Breast epithelium (tissue), 4 donors: Measurements from ENCODE around the gene KCNIP1. TPM values are rescaled to one million over a fixed set of nuclear protein-coding genes. Genes with fewer than 3 reads are reported as not detected.

Source experiments
- DNase-seq, 2 donors: peaks; one replicate each; pipeline ENCODE4 v3.0.0-alpha.2; 2019; ENCODE audit warnings: low spot score in 2 of 2
- H3K27ac ChIP-seq, 2 donors: fragments of 200-600 bp; sonication (generic) in 1 of 2; one replicate each; pipeline ENCODE4 v1.5.1; 2016 to 2019; ENCODE audit warnings: mild to moderate bottlenecking in 1 of 2
- H3K27me3 ChIP-seq, 2 donors: fragments of 200-600 bp; sonication (generic) in 1 of 2; one replicate each; pipeline versions ENCODE4 v1.5.1 to v1.6.0; 2017 to 2019; ENCODE audit warnings: control low read depth in 1 of 2, mild to moderate bottlenecking in 1 of 2
- H3K36me3 ChIP-seq: fragments of 200-600 bp; one replicate; pipeline ENCODE4 v1.5.1; 2019
- H3K4me1 ChIP-seq, 2 donors: fragments of 200-600 bp; sonication (generic); one replicate each; pipeline ENCODE4 v1.5.1; 2016 to 2019; ENCODE audit warnings: control low read depth in 1 of 2
- H3K4me3 ChIP-seq, 3 donors: fragments of 200-600 bp; sonication (generic); 1 replicate in 2 of 3; 2 replicates in 1 of 3; pipeline ENCODE4 v1.5.1; 2016 to 2019; ENCODE audit warnings: mild to moderate bottlenecking in 3 of 3, moderate library complexity in 2 of 3
- H3K9me3 ChIP-seq, 2 donors: fragments of 200-600 bp; sonication (generic) in 1 of 2; one replicate each; pipeline ENCODE4 v1.5.1; 2016 to 2019; ENCODE audit warnings: control low read depth in 1 of 2
- CTCF ChIP-seq, 3 donors: fragments of 450-650 bp; IDR thresholded peaks; one replicate each; pipeline ENCODE4 v1.5.1; 2016 to 2017; ENCODE audit warnings: antibody characterized with exemption in 3 of 3, mild to moderate bottlenecking in 3 of 3, moderate library complexity in 3 of 3
- POLR2A ChIP-seq: fragments of 450-650 bp; IDR thresholded peaks from one replicate; pipeline ENCODE4 v1.6.1; 2016; ENCODE audit warnings: antibody characterized with exemption, mild to moderate bottlenecking, moderate library complexity
- POLR2AphosphoS5 ChIP-seq, 3 donors: sonication (generic); formaldehyde crosslinking; IDR thresholded peaks; one replicate each; pipeline ENCODE4 v1.6.1; 2017; ENCODE audit warnings: antibody characterized with exemption in 3 of 3
- intact Hi-C: fragments of 100-400 bp; cut with DNase I; formaldehyde crosslinking; loops from one replicate; pipeline ENCODE4 v1.15.1; 2023; ENCODE audit warnings: low total_unique reads
- total RNA-seq, 3 donors: library from RNA; depleted of rRNA; stranded (reverse); fragments of >200 nt; gene quantifications; one replicate each; pipeline ENCODE4 v1.1.0, GENCODE V29; 2016

The KCNIP1 gene
- total RNA-seq, 3 donors from 2014 or later: 1.0 to 1.6 TPM; not detected in 1

GRCh38 chr5:170585273-170585948 lies 81.6 kb downstream of the KCNIP1 start:
- intact Hi-C loops: loop anchor here (10.0 kb wide), 1 partner anchor 1239 kb away; no protein-coding TSS in a partner anchor

GRCh38 chr5:170587808-170588207 lies 84.0 kb downstream of the KCNIP1 start:
- no peaks in the 10 kb centered on the region for H3K36me3 ChIP-seq
- no peak for DNase-seq
- no peak for TF ChIP-seq CTCF (IDR thresholded peaks at IDR 0.05)
- no peak for TF ChIP-seq POLR2AphosphoS5 (IDR thresholded peaks at IDR 0.05)
- no peak for TF ChIP-seq POLR2A
- peaks cover 0 to 4% of the 10 kb centered on the region in 2 donors for H3K9me3 ChIP-seq
- intact Hi-C loops: loop anchor here (10.0 kb wide), 1 partner anchor 1237 kb away; no protein-coding TSS in a partner anchor
- H3K4me1 ChIP-seq: no peaks in the 10 kb centered on the region
- no peak overlapping the region for H3K27ac ChIP-seq
- no peaks in the 10 kb centered on the region for H3K27me3 ChIP-seq
- no peak overlapping the region for H3K4me3 ChIP-seq

More at GRCh38 chr5:170585273-170585948, 81.6 kb downstream of the KCNIP1 start:
- TF ChIP-seq POLR2A (no peak), POLR2AphosphoS5 (IDR thresholded peaks at IDR 0.05) (no peak), CTCF (IDR thresholded peaks at IDR 0.05) (no peak)
- Histone ChIP-seq H3K9me3 (peaks cover 0 to 4% of the 10 kb centered on the region in 2 donors), H3K27ac (no peak overlapping the region), H3K4me3 (no peak overlapping the region), H3K36me3 (no peaks in the 10 kb centered on the region), H3K27me3 (no peaks in the 10 kb centered on the region), H3K4me1 (no peaks in the 10 kb centered on the region)
- DNase-seq: no peak

GRCh38 chr5:170589643-170590042 lies 85.8 kb downstream of the KCNIP1 start:
- DNase-seq: no peak
- H3K4me1 ChIP-seq: no peaks in the 10 kb centered on the region
- peaks cover 0 to 4% of the 10 kb centered on the region in 2 donors for H3K9me3 ChIP-seq
- TF ChIP-seq POLR2A (no peak), CTCF (IDR thresholded peaks at IDR 0.05) (no peak)
- no peak overlapping the region for H3K4me3 ChIP-seq
- no peaks in the 10 kb centered on the region for H3K27me3 ChIP-seq
- no peak overlapping the region for H3K27ac ChIP-seq
- intact Hi-C loops: loop anchor here (10.0 kb wide), 1 partner anchor 1235 kb away; no protein-coding TSS in a partner anchor
- H3K36me3 ChIP-seq: no peaks in the 10 kb centered on the region

GRCh38 chr5:170590566-170590965 lies 86.7 kb downstream of the KCNIP1 start:
- no peak overlapping the region for H3K4me3 ChIP-seq
- no peaks in the 10 kb centered on the region for H3K36me3 ChIP-seq
- no peak for DNase-seq
- no peaks in the 10 kb centered on the region for H3K27me3 ChIP-seq
- H3K4me1 ChIP-seq: no peaks in the 10 kb centered on the region
- peaks cover 0 to 4% of the 10 kb centered on the region in 2 donors for H3K9me3 ChIP-seq
- intact Hi-C loops: no loop called here
- TF ChIP-seq POLR2A (no peak), POLR2AphosphoS5 (IDR thresholded peaks at IDR 0.05) (no peak), CTCF (IDR thresholded peaks at IDR 0.05) (no peak)
- no peak overlapping the region for H3K27ac ChIP-seq

GRCh38 chr5:170591054-170591453 lies 87.2 kb downstream of the KCNIP1 start:
- Histone ChIP-seq H3K27me3 (no peaks in the 10 kb centered on the region), H3K9me3 (peaks cover 0 to 4% of the 10 kb centered on the region in 2 donors), H3K27ac (no peak overlapping the region), H3K4me1 (no peaks in the 10 kb centered on the region), H3K36me3 (no peaks in the 10 kb centered on the region), H3K4me3 (no peak overlapping the region)
- DNase-seq: no peak
- no peak for TF ChIP-seq POLR2AphosphoS5 (IDR thresholded peaks at IDR 0.05)
- intact Hi-C loops: no loop called here
